Frontal cortex (tissue), 4 donors: ENCODE measurements around the gene FRMPD1. TPM values are rescaled to one million over a fixed set of nuclear protein-coding genes. Genes with fewer than 3 reads are reported as not detected.
"Not testable (repeated sequence)": the region's sequence is repeated elsewhere in the genome, so short reads cannot be mapped to it uniquely, and the experiment has no call there.

Source experiments
- DNase-seq, 2 donors: peaks; one replicate each; pipeline ENCODE4 v3.0.0; 2012; ENCODE audit warnings: low spot score in 2 of 2
- FAIRE-seq: peaks from 2 replicates; lab custom pipeline; 2012; peaks lifted over from hg19 to GRCh38; lab: Jason Lieb, UNC
- total RNA-seq: library from RNA; depleted of rRNA; stranded (reverse); fragments of >200 nt; gene quantifications from one replicate; pipeline ENCODE4 v1.2.3, GENCODE V29; 2014
- donor health status: control.
- donor health status: control.
- donor health status: control.

FRMPD1 gene, protein sequence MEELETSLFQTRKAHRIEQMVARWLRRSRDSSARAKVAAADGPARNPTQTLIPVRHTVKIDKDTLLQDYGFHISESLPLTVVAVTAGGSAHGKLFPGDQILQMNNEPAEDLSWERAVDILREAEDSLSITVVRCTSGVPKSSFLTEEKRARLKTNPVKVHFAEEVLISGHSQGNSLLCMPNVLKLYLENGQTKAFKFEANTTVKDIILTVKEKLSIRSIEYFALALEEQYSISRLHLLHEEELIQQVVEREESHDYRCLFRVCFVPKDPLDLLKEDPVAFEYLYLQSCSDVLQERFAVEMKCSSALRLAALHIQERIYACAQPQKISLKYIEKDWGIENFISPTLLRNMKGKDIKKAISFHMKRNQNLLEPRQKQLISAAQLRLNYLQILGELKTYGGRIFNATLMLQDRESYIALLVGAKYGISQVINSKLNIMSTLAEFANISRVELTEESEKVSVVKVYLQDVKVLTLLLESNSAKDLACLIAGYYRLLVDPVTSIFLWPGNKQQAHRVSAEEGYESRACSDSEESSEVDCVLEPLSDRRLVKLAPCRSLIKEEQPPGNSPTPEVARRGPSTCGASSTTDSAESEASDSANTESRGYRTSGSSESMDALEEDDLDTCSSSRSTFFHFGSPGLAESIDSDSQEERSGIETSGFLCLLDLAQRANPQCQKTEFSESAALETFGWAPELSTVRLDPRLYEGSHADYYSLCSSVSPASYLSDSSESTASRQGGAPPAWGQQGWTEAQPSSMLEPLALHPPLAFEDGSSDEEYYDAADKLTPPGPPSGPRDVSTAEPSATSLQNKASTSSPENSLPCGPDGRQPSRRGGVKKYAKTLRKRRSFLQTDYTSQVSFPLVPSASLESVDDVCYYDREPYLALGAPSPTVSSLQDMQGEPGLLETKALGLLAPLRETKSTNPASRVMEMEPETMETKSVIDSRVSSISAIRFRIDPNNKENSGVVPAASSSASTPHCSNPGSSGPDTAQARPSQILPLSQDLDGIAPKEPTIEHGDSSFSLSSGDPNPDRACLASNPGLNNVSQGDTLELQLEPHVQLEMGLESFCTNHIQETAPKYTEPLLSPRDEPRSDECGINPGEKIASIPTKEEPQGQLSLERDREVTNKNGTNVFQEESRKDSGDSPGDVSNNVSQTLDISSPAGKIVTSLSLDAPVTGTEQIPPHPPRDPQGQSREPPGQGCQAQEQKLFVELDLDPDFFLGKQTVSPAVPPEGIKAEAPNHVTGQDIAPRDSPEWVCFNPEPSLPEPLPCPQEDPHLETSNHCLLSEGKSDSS (N-terminal part only)
- total RNA-seq = 0.41 TPM

- no peak for FAIRE-seq
- DNase-seq = peak; percentile 70 to 73
Measured at GRCh38 chr9:37650873-37651768, at the start of gene FRMPD1. TSS of gene FRMPD1 (plus strand) at chr9:37650954. CDS start at chr9:37692642, 41,688 bp downstream.

- not testable (repeated sequence) for DNase-seq, FAIRE-seq
Measured at GRCh38 chr9:37602061-37602460, 48.7 kb upstream of the FRMPD1 start.

- FAIRE-seq = no peak
- no peak for DNase-seq
Measured at GRCh38 chr9:37602817-37603216, 47.9 kb upstream of the FRMPD1 start.

- FAIRE-seq (no peak), DNase-seq (no peak)
Measured at GRCh38 chr9:37604296-37604695, 46.5 kb upstream of the FRMPD1 start.

DNA sequence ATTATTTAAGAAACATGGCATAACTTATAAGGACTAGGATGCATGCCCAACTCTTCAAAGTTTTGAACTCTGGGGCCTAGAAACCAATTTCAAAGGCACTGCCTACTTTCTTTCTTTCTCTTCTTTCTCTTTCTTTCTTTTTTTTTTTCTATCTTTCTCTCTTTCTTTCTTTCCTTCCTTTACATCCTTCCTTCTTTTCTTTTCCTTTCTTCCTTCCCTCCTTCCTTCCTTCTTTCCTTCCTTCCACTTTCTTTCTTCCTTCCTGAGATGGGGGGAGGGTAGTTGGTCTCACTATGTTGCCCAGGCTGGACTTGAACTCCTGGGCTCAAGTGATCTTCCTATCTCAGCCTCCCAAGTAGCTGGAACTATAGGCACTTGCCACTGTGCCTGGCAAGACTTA, 42.5 kb upstream of the FRMPD1 start:
- no peak for DNase-seq
- FAIRE-seq = no peak

DNA sequence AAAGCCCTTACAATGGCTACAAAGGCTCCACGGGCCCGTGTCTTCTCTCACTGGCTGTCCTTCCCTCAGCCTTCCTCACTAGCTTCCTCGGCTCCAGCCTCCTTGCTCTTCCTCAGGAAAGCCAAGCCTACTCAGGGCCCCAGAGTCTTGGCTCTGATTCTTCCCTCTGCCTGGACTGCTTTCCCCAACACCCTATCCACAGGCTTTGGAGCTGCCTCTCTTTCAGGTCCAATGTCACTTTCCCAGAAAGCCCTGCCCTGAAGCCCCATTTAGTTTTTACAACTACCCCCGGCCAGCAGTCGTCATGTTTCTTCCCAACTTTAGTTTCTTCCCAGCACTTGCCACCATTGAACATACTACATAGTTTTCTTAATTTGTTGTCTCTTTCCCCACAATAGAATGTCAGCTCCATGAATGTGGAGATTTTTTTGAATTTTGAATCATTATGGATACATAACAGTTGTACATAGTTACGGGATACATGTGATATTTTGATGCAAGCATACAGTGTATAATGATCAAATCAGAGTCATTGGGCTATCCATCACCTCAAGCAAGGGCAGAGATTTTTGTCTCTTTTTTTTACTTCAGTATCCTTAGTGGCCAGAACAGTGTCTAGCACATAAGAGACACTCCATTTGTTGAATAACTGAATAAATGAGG, 40.9 kb upstream of the FRMPD1 start:
- DNase-seq = no peak
- FAIRE-seq = no peak

- DNase-seq (no peak), FAIRE-seq (no peak)
Measured at GRCh38 chr9:37611014-37611413, 39.7 kb upstream of the FRMPD1 start.

DNA sequence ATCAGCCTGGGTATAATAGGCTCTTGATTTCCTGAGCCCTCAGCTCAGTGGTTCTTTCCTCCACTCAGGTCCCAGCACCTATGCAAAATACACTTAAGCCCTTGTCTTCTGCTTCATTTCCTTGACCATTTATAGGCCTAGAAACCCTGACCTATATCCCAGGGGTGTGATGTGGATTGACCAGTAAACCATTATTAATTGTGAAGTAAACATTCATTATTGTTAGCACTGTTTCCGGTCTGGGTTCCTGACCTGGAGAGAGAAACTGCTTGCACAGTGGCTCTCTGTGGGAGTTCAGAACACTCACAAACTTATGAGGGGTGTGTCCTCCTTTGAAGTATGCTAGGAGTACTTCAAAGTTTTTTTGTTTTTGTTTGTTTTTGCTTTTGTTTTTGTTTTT, 38.8 kb upstream of the FRMPD1 start:
- DNase-seq = no peak
- no peak for FAIRE-seq

DNA sequence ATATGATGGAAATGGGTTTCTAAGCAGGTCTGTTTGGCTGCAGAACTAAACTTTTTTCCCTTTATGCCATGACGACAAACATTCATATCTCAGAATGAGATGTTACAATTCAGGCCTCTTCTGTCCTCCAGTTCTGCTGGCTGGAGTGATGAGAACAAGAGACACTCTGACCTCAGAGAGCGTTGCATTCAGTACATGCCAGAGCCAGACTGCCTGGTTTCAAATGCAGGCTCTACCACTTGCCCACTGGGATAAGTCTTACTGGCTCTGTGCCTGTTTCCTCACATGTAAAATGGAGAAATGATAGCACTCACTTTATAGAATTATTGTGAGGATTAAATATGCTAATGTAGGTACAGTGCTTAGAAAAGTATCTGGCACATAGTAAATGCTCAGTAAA, 33.6 kb upstream of the FRMPD1 start:
- no peak for DNase-seq
- no peak for FAIRE-seq

DNA sequence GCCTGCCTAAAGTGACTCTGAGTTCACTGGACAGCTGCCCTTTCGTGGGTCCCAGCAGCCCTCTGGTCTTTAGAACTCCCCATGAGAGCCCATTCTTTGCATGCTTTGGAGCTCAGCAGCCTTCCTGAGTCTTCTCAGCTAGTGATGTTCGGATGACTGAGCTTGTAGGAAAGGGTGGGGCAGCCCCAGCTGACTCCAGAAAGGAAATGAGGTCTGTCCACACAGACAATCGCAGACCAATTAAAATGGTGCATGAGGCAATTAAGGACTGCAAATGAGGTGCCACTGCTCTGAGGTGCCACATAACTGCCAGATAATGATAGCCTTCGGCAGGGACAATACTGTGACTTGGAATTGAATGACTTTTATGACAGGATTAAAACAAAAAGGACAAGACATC, 32.9 kb upstream of the FRMPD1 start:
- DNase-seq = no peak
- FAIRE-seq = no peak

DNA sequence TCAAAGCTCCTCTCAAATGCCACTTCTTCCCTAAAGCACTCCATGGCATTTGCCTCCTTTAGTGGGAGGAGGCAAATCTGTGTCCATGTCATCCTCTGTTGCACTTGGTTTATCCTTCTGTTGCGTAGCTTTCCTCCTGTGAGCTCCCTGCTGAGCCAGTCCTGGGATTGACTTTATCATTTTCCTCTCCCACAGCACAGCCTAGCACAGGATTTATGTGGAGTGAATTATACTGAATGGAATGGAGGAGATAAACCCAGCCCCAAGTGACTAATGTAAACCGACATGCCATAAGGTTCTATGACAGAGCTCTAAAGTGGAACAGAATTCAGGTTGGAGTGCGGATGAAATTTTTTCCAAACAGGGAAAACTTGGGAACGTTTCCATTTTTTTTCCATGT, 31.9 kb upstream of the FRMPD1 start:
- no peak for FAIRE-seq
- no peak for DNase-seq

GRCh38 chr9:37619806-37620205, 30.9 kb upstream of the FRMPD1 start:
- DNase-seq (no peak), FAIRE-seq (no peak)

DNA sequence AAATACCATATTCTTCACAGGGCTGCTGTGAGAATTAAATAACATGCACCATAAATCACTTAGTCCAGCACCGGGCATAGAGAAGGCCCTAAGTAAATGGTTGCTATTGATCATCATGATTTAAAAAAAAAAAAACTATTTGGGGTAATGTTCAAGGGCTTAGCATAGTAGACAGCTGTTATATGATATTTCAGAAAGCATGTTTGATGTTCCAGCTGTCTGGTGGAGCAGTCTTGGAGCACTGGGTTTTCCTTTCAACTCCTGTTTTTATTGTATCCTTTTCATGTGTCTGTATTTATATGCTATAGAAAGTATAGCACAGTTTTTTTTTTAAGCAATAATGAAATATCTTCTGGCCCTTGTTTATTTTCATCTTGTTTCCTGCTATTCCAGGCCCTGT, 30.4 kb upstream of the FRMPD1 start:
- FAIRE-seq = no peak
- no peak for DNase-seq

- FAIRE-seq (no peak), DNase-seq (no peak)
Measured at GRCh38 chr9:37621273-37622121, 29.3 kb upstream of the FRMPD1 start.

- DNase-seq = no peak
- no peak for FAIRE-seq
Measured at GRCh38 chr9:37622462-37622861, 28.3 kb upstream of the FRMPD1 start.

DNA sequence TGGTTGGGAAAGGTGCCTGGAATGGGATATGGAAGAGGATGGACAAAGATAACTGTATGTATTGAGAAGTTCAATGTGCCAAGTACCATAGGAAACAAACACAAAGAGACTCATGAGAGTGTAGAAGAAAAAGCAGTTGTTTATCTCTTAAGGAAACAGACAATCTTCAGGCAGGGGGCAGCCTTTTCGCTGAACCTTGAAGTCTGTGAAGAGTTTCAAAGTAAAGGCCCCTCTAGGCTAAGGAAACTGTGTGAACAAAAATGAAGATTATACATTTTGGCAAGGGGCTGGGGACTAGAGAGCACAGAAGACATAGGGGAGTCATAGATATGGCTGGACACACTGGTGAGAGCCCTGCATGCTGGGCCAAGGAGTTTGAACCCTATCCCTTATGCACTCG, 27.5 kb upstream of the FRMPD1 start:
- no peak for DNase-seq
- FAIRE-seq = no peak

DNA sequence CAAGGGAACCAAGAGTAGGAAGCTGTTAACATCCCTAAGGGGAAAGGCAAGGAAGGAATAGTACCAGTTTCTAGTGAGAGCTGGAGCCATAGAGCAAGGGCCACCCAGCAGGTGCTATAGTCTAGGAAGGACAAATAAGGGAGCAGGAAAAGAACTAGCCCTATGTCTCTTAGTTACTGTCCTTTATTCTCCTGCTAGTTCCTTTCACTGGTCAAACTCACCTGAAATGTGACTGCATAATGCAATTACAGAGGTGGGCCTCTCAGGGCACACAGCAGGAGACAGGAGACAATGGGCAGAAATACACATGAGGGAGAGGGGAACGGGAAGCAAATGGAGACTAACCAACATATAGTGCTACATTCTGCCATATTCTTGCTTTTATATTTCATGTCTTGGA, 26.7 kb upstream of the FRMPD1 start:
- no peak for FAIRE-seq
- DNase-seq = no peak
